Body of pancreas (tissue), 4 donors: Measurements from ENCODE around the gene PTPRJ.

Experiments used
- CTCF ChIP-seq, 7 experiments: fragments of 450-650 bp in 4 of 7; fragments of 200-600 bp in 3 of 7; sonication (generic) in 3 of 7; IDR thresholded peaks; one replicate each; pipeline ENCODE4 v1.5.1; 2016 to 2019; ENCODE audit warnings: antibody characterized with exemption in 7 of 7
- POLR2A ChIP-seq, 3 donors: fragments of 450-650 bp; IDR thresholded peaks; one replicate each; pipeline ENCODE4 v1.6.1; 2016; ENCODE audit warnings: antibody characterized with exemption in 3 of 3, mild to moderate bottlenecking in 2 of 3

DNA sequence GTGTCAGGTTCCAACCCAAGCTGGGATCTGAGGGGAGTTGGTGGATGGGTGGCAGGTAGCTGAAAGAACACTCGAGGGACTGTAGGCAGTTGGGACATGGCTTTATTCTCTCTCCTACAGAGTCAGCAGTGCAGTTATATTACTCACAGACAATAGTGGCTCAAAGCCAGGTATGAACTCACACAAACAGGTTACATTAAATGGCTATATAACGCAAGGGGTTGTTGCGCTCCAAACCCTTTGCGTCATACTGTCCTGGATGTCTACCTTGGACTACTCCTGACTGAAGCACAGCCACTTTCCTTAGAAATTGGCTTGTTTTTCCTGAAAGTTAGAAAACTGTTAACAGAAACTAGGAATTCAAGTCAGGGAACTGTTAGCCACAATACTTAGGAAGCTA, 169.9 kb downstream of the PTPRJ start:
- TF ChIP-seq POLR2A (IDR thresholded peaks at IDR 0.05) (no peak), CTCF (IDR thresholded peaks at IDR 0.05) (no peak)
